ENCODE results near the gene GNA14.

DNA sequence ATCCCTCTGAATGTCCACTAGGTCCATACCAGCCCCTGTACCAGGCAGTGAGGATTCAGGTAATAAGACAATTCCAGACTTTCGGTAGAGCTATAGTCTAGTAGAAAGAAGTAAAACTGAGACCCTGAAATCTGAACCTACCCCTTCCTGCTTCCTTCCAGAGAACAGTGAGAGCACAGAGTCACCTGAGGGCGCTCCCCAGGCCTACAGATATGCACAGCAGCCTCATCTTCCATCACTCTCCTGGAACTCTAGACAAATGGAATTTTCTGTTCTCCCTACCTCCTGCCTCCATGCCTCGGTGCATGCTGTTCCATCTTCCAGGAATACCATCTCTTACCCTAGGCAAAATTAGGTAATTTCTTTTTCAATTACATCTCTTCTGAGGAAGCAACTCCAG is 3.1 kb upstream of the GNA14 start:
- TF ChIP-seq, protein P1, sequence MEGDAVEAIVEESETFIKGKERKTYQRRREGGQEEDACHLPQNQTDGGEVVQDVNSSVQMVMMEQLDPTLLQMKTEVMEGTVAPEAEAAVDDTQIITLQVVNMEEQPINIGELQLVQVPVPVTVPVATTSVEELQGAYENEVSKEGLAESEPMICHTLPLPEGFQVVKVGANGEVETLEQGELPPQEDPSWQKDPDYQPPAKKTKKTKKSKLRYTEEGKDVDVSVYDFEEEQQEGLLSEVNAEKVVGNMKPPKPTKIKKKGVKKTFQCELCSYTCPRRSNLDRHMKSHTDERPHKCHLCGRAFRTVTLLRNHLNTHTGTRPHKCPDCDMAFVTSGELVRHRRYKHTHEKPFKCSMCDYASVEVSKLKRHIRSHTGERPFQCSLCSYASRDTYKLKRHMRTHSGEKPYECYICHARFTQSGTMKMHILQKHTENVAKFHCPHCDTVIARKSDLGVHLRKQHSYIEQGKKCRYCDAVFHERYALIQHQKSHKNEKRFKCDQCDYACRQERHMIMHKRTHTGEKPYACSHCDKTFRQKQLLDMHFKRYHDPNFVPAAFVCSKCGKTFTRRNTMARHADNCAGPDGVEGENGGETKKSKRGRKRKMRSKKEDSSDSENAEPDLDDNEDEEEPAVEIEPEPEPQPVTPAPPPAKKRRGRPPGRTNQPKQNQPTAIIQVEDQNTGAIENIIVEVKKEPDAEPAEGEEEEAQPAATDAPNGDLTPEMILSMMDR (IDR thresholded peaks at IDR 0.05; ENCODE audit: poor library complexity, severe bottlenecking), result no peak
- TF ChIP-seq TAF1 (IDR thresholded peaks at IDR 0.05; ENCODE audit: low read depth) (no peak), EP300 (conservative IDR thresholded peaks at IDR 0.05; ENCODE audit: poor library complexity, severe bottlenecking) (no peak), EZH2 (IDR thresholded peaks at IDR 0.05; ENCODE audit: borderline replicate concordance, insufficient read depth, low read length, poor library complexity, severe bottlenecking) (no peak), MXI1 (conservative IDR thresholded peaks at IDR 0.05; ENCODE audit: poor library complexity, severe bottlenecking) (no peak), RAD21 (conservative IDR thresholded peaks at IDR 0.05) (no peak), POLR2AphosphoS5 (IDR thresholded peaks at IDR 0.05) (no peak), SMC3 (conservative IDR thresholded peaks at IDR 0.05; ENCODE audit: poor library complexity) (no peak)
- TF ChIP-seq, protein P2, sequence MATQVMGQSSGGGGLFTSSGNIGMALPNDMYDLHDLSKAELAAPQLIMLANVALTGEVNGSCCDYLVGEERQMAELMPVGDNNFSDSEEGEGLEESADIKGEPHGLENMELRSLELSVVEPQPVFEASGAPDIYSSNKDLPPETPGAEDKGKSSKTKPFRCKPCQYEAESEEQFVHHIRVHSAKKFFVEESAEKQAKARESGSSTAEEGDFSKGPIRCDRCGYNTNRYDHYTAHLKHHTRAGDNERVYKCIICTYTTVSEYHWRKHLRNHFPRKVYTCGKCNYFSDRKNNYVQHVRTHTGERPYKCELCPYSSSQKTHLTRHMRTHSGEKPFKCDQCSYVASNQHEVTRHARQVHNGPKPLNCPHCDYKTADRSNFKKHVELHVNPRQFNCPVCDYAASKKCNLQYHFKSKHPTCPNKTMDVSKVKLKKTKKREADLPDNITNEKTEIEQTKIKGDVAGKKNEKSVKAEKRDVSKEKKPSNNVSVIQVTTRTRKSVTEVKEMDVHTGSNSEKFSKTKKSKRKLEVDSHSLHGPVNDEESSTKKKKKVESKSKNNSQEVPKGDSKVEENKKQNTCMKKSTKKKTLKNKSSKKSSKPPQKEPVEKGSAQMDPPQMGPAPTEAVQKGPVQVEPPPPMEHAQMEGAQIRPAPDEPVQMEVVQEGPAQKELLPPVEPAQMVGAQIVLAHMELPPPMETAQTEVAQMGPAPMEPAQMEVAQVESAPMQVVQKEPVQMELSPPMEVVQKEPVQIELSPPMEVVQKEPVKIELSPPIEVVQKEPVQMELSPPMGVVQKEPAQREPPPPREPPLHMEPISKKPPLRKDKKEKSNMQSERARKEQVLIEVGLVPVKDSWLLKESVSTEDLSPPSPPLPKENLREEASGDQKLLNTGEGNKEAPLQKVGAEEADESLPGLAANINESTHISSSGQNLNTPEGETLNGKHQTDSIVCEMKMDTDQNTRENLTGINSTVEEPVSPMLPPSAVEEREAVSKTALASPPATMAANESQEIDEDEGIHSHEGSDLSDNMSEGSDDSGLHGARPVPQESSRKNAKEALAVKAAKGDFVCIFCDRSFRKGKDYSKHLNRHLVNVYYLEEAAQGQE (IDR thresholded peaks at IDR 0.05; ENCODE audit: borderline replicate concordance), result no peak
